B cell (primary cell): Measurements from ENCODE around the gene LRRC47. TPM values are rescaled to one million over a fixed set of nuclear protein-coding genes. Genes with fewer than 3 reads are reported as not detected.

Experiments used
- ATAC-seq: fragments of 200-7000 bp; cut with Tn5 transposase; one replicate; pipeline ENCODE4 v1.10.0; 2021; ENCODE audit warnings: low read depth, mild to moderate bottlenecking, moderate number of reproducible peaks, moderate library complexity
- CTCF ChIA-PET: fragments of 350-600 bp; sonication (Branson Sonifier 250); formaldehyde crosslinking; loops from one replicate; lab custom pipeline; 2021; ENCODE audit warnings: antibody characterized with exemption, inconsistent platforms; lab: Charles Lee
- POLR2A ChIA-PET: fragments of 350-600 bp; sonication (Branson Sonifier 250); formaldehyde crosslinking; loops from one replicate; lab custom pipeline; 2021; ENCODE audit warnings: antibody characterized with exemption; lab: Charles Lee
- DNase-seq: peaks from one replicate; pipeline ENCODE4 v3.0.0; 2013
- H2AFZ ChIP-seq: 2 replicates; pipeline ENCODE4 v1.6.1; 2012; ENCODE audit warnings: mild to moderate bottlenecking, low read depth, low read length; ENCODE audit not compliant: insufficient read depth, poor library complexity, severe bottlenecking
- H3K27ac ChIP-seq, 2 donors: 1 replicate in 1 of 2; 2 replicates in 1 of 2; pipeline ENCODE4 v1.5.1; 2012 to 2013; ENCODE audit warnings: low read length in 2 of 2, mild to moderate bottlenecking in 2 of 2, moderate library complexity in 1 of 2
- H3K27me3 ChIP-seq, 4 experiments: fragments of 200-600 bp in 1 of 4; sonication (generic) in 1 of 4; replicated peaks in 1 of 4; 1 replicate in 2 of 4; 2 replicates in 2 of 4; pipeline versions ENCODE4 v1.6.1 to v1.7.0; 2013 to 2016; ENCODE audit warnings: low read length in 3 of 4, mild to moderate bottlenecking in 2 of 4, mixed read lengths in 1 of 4, moderate library complexity in 1 of 4; ENCODE audit not compliant: insufficient read depth in 4 of 4, control insufficient read depth in 3 of 4; ENCODE audit errors: control extremely low read depth in 1 of 4
- H3K36me3 ChIP-seq, 2 experiments: replicated peaks in 1 of 2; 1 replicate in 1 of 2; 2 replicates in 1 of 2; pipeline versions ENCODE4 v1.6.1 to v1.7.1; 2013; ENCODE audit warnings: low read length in 1 of 2; ENCODE audit not compliant: insufficient read depth in 2 of 2, control insufficient read depth in 1 of 2; ENCODE audit errors: control extremely low read depth in 1 of 2, extremely low read depth in 1 of 2
- H3K4me1 ChIP-seq, 2 donors: fragments of 200-600 bp in 1 of 2; sonication (generic) in 1 of 2; 1 replicate in 1 of 2; 2 replicates in 1 of 2; pipeline versions ENCODE4 v1.5.1 to v1.6.1; 2013 to 2017; ENCODE audit warnings: low read length in 2 of 2; ENCODE audit not compliant: control insufficient read depth in 2 of 2, insufficient read depth in 2 of 2
- H3K4me2 ChIP-seq: replicated peaks from 2 replicates; pipeline ENCODE3; 2012; ENCODE audit warnings: mild to moderate bottlenecking, low read depth, low read length; ENCODE audit not compliant: poor library complexity, severe bottlenecking
- H3K4me3 ChIP-seq, 5 experiments: fragments of 200-600 bp in 1 of 5; sonication (generic) in 1 of 5; 1 replicate in 3 of 5; 2 replicates in 2 of 5; pipeline versions ENCODE4 v1.5.1 to v1.7.0; 2011 to 2016; ENCODE audit warnings: low read length in 4 of 5, mild to moderate bottlenecking in 4 of 5, low read depth in 2 of 5, control low read depth in 1 of 5, moderate library complexity in 1 of 5; ENCODE audit not compliant: insufficient read depth in 1 of 5; ENCODE audit errors: control extremely low read depth in 1 of 5, extremely low read depth in 1 of 5
- H3K79me2 ChIP-seq: fragments of 200-600 bp; sonication (generic); one replicate; pipeline ENCODE4 v1.6.0; 2016; ENCODE audit warnings: low read length; ENCODE audit not compliant: control insufficient read depth, insufficient read depth
- H3K9ac ChIP-seq: fragments of 200-600 bp; sonication (generic); 2 replicates; pipeline ENCODE4 v1.6.1; 2017; ENCODE audit warnings: mild to moderate bottlenecking, low read length, moderate library complexity
- H3K9me3 ChIP-seq, 3 donors: one replicate each; pipeline versions ENCODE4 v1.6.1 to v1.7.1; 2013; ENCODE audit warnings: low read length in 2 of 3; ENCODE audit not compliant: control insufficient read depth in 2 of 3, insufficient read depth in 1 of 3; ENCODE audit errors: control extremely low read depth in 1 of 3
- H4K20me1 ChIP-seq: 2 replicates; pipeline ENCODE4 v1.6.0; 2012; ENCODE audit warnings: mild to moderate bottlenecking, low read length; ENCODE audit not compliant: insufficient read depth, control insufficient read depth, poor library complexity, severe bottlenecking
- H3K27ac Mint-ChIP-seq: one replicate; pipeline ENCODE4 v1.8.0; 2021; ENCODE audit warnings: mixed read lengths
- H3K27me3 Mint-ChIP-seq: one replicate; pipeline ENCODE4 v1.8.0; 2021; ENCODE audit warnings: mixed read lengths
- H3K4me1 Mint-ChIP-seq: one replicate; pipeline ENCODE4 v1.8.0; 2021; ENCODE audit warnings: mixed read lengths
- H3K4me3 Mint-ChIP-seq: one replicate; pipeline ENCODE4 v1.8.0; 2021; ENCODE audit warnings: mixed read lengths
- H3K9me3 Mint-ChIP-seq: one replicate; pipeline ENCODE4 v1.8.0; 2022; ENCODE audit warnings: mixed read lengths; ENCODE audit not compliant: insufficient read depth
- CTCF ChIP-seq: fragments of 200-600 bp; IDR thresholded peaks from one replicate; pipeline ENCODE4 v1.8.0; 2022; ENCODE audit warnings: antibody characterized with exemption, mild to moderate bottlenecking
- EZH2 ChIP-seq: IDR thresholded peaks from 2 replicates; pipeline ENCODE4 v1.6.1; 2012; ENCODE audit warnings: borderline replicate concordance, low read depth, mild to moderate bottlenecking, moderate library complexity, low read length; ENCODE audit not compliant: insufficient read depth, poor library complexity, severe bottlenecking
- WGBS: methylation state at CpG from one replicate; pipeline ENCODE4 v1.1.5; 2013; ENCODE audit warnings: missing lambda C conversion rate; ENCODE audit not compliant: insufficient coverage; 5-methylcytosine and 5-hydroxymethylcytosine counted together
- intact Hi-C: fragments of 100-400 bp; cut with micrococcal nuclease; formaldehyde crosslinking; loops from one replicate; pipeline ENCODE4 v1.10.0; 2022
- polyA plus RNA-seq: library from polyadenylated mRNA; depleted of rRNA; stranded (reverse); fragments of >200 nt; gene quantifications from 2 replicates; pipeline ENCODE4 v1.2.3, GENCODE V29; 2012
- total RNA-seq, 2 donors: library from RNA; stranded (reverse); fragments of 120-200 nt in 1 of 2; gene quantifications; 1 replicate in 1 of 2; 2 replicates in 1 of 2; pipeline versions ENCODE4 v1.2.3 to v1.2.4, GENCODE V29; 2013 to 2022

The LRRC47 gene
- total and polyA plus RNA-seq, 2 donors (not counting 1 experiment from before 2014, with no cell fraction given): 16.7 to 48.2 TPM

- ChIA-PET POLR2A (no interaction called here), CTCF (interaction anchor here (1.2 kb wide), 1 partner anchor 47 kb away, joined by 4 read pairs; no protein-coding TSS in a partner anchor)
- ATAC-seq (no peak), DNase-seq (no peak)
- H3K27ac Mint-ChIP-seq: no peak overlapping the region
- no peak for TF ChIP-seq CTCF
- no peak for TF ChIP-seq EZH2
- Histone ChIP-seq H3K4me1 (peaks cover 19 to 33% of the 10 kb centered on the region in 2 donors), H3K4me2 (peak overlapping the region; percentile 97), H3K4me3 (peak overlapping the region in 4 of 5 experiments; percentile 53 to 71 (median 64)), H4K20me1 (no peaks in the 10 kb centered on the region), H2AFZ (peak overlapping the region; percentile 85), H3K27ac (peak overlapping the region; percentile 33 to 55), H3K79me2 (no peaks in the 10 kb centered on the region), H3K36me3 (no peaks in the 10 kb centered on the region), H3K27me3 (no peaks in the 10 kb centered on the region), H3K9me3 (no peaks in the 10 kb centered on the region), H3K9ac (peak overlapping the region; percentile 64)
- H3K27me3 Mint-ChIP-seq: peaks cover 7% of the 10 kb centered on the region
- H3K4me1 Mint-ChIP-seq: peaks cover 22% of the 10 kb centered on the region
- peak overlapping the region; percentile 84 for H3K4me3 Mint-ChIP-seq
- WGBS: 66% methylated on average over 22 of the region's 32 CpGs
- intact Hi-C loops: loop anchor here (1.0 to 2.0 kb wide), 5 partner anchors 24 to 241 kb away; partner anchors contain the start of genes CEP104, DFFB and LRRC47
- H3K9me3 Mint-ChIP-seq: no peaks in the 10 kb centered on the region
Observed at GRCh38 chr1:3771108-3772026, 24.9 kb downstream of the LRRC47 start.
